PFSK-1 (cell line): ENCODE measurements around the gene ANKMY1.

Experiments
- FOXP2 ChIP-seq: optimal IDR thresholded peaks from 2 replicates; pipeline ENCODE3; 2011; ENCODE audit warnings: borderline replicate concordance, control low read depth, inconsistent platforms; ENCODE audit not compliant: insufficient read depth; ENCODE audit errors: extremely low read length, extremely low read depth
- POLR2AphosphoS5 ChIP-seq: IDR thresholded peaks from 2 replicates; pipeline ENCODE4 v1.6.1; 2012; ENCODE audit warnings: low read depth, mild to moderate bottlenecking, control low read depth, low read length, moderate library complexity
- REST ChIP-seq, 2 experiments: IDR thresholded peaks; 2 replicates each; pipeline versions ENCODE4 v1.6.1 to v1.8.0; 2011 to 2012; ENCODE audit warnings: low read depth in 2 of 2, low read length in 2 of 2, control low read depth in 1 of 2, inconsistent platforms in 1 of 2, mild to moderate bottlenecking in 1 of 2, moderate library complexity in 1 of 2; ENCODE audit not compliant: insufficient read depth in 1 of 2
- SIN3A ChIP-seq: IDR thresholded peaks from 2 replicates; pipeline ENCODE4 v1.6.1; 2012; ENCODE audit warnings: mild to moderate bottlenecking, low read length, moderate library complexity, borderline replicate concordance; ENCODE audit not compliant: insufficient read depth
- TAF1 ChIP-seq: IDR thresholded peaks from 2 replicates; pipeline ENCODE4 v1.6.1; 2012; ENCODE audit warnings: low read length, control low read depth, borderline replicate concordance; ENCODE audit not compliant: insufficient read depth

Gene ANKMY1

GRCh38 chr2:240523451-240524281 lies 34.1 kb downstream of the ANKMY1 start:
- TF ChIP-seq SIN3A (no peak), TAF1 (no peak), FOXP2 (no peak), POLR2AphosphoS5 (no peak), REST (IDR thresholded peaks at IDR 0.05; ENCODE audit: insufficient read depth in 1 of 2, low read depth in 2 of 2, low read length in 2 of 2) (no peak)

GRCh38 chr2:240522406-240522805 lies 35.4 kb downstream of the ANKMY1 start:
- no peak for TF ChIP-seq REST (IDR thresholded peaks at IDR 0.05; ENCODE audit: insufficient read depth in 1 of 2, low read depth in 2 of 2, low read length in 2 of 2)
- TF ChIP-seq SIN3A: no peak
- TF ChIP-seq TAF1: no peak
- TF ChIP-seq FOXP2: no peak
- TF ChIP-seq POLR2AphosphoS5: no peak

- no peak for TF ChIP-seq REST (IDR thresholded peaks at IDR 0.05; ENCODE audit: insufficient read depth in 1 of 2, low read depth in 2 of 2, low read length in 2 of 2)
- no peak for TF ChIP-seq TAF1
- TF ChIP-seq SIN3A: no peak
- TF ChIP-seq POLR2AphosphoS5: no peak
- TF ChIP-seq FOXP2: no peak
These were observed 36.8 kb downstream of the ANKMY1 start for GRCh38 chr2:240520974-240521350.

GRCh38 chr2:240520130-240520973 lies 37.4 kb downstream of the ANKMY1 start:
- TF ChIP-seq FOXP2 (no peak), SIN3A (no peak), REST (IDR thresholded peaks at IDR 0.05; ENCODE audit: insufficient read depth in 1 of 2, low read depth in 2 of 2, low read length in 2 of 2) (no peak), POLR2AphosphoS5 (no peak)
